Putamen (tissue), 1 donor: ENCODE results near the gene BRCA1.

Source experiments
- DNase-seq: peaks from one replicate; pipeline ENCODE4 v3.0.0-alpha.2; 2016; ENCODE audit warnings: low spot score

Gene BRCA1

DNA sequence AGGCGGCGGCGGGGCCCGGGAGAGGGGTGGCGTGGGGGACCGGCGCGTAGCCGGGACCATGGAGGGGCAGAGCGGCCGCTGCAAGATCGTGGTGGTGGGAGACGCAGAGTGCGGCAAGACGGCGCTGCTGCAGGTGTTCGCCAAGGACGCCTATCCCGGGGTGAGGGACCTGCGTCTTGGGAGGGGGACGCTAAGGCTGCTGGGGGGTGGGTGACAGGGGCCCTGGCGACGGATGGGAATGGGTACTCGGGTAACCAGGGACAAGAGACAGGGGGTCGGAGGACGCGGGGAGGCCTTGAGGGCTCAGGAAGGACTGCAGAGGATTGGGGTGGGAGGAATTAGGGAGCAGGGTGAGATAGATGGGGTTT lies 99.9 kb downstream of the BRCA1 start:
- no peak for DNase-seq

DNA sequence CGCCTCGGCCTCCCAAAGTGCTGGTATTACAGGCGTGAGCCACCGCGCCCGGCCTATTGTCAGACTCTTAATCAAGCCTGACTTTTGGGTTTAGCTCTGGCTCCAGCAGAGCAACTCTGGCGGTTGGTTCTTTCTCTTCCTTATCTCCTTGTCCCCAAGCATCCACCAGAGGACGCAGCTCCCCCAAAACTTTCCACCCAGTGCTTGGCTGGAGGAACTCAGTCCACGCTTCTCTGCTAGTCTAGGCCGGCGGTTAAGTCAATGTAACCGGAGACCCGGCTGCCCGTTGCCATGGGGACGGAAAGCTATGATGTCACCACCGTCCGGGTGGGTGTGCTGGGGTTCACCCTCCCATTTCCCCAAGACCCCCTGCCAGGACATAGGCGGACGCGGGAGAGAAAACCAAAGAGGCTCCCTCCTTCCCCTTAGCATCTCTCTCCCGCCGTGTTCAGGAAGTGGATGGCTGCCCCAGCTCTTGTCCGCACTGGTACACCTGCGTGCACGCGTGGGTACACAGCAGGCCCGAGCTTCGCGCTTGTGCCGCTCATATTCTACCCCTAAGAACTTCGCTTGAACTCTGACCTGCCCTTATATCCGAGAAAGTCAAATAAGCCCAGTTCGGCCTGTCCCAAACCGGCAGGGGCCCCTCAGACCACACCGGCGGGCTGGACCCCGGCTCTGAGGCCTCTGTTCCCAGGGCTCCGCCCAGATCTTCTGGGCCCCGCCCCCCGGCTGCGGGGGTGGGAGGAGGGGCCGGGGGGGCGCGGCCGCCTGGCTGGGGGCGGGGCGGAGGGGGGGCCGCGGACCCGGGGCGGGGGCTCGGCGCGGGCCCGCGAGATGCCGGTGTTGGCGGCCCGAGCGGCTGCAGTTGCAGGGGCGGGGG lies 100.5 kb downstream of the BRCA1 start, which contains the start of gene RND2:
TSS of gene RND2 (plus strand) at position 825 of the 883 bp plus-strand sequence. CDS start 117 bp downstream, outside the sequence.
- peak; percentile 93 for DNase-seq

DNA sequence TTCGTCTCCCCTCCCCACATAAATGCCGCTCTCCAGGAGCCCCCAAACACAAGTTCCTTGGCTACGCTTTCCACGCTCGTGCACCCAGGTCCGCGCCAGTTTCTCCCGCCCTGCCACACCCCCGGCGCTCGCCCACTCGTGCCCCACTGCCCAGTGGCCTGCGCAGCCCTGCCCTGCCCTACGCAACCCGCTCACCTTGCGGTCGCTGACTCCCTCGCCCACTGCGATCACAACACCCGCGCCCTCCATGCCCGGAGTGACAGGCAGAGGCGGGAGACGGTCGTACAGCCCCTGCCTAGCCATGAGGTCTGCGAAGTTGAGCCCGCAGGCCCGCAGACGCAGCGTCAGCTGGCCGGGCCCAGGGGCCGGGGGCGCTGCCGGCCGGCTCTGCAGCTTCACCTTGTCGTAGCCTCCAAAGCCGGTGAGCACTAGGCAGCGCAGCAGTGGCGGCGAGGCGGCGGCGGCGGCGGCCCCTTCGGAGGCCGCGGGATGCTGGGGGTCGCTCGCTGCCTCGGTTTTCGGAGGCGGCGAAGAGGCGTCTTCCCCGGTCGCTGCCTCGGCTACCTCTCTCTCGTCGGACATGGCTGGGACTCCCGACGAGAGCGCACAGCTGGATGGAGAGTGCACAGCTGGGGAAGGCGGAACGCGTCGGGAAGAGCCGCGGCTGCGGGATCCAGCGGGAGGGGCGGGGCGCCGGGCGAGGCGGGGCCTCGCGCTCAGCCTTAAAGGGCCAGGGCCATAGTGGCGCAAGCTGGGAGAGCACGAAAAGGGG lies 103.2 kb downstream of the BRCA1 start, which contains the start of gene VAT1:
TSS of gene VAT1 (minus strand) at position 645 of the 772 bp plus-strand sequence. CDS start at position 582, 63 bp downstream.
- DNase-seq: peak; percentile 80

DNA sequence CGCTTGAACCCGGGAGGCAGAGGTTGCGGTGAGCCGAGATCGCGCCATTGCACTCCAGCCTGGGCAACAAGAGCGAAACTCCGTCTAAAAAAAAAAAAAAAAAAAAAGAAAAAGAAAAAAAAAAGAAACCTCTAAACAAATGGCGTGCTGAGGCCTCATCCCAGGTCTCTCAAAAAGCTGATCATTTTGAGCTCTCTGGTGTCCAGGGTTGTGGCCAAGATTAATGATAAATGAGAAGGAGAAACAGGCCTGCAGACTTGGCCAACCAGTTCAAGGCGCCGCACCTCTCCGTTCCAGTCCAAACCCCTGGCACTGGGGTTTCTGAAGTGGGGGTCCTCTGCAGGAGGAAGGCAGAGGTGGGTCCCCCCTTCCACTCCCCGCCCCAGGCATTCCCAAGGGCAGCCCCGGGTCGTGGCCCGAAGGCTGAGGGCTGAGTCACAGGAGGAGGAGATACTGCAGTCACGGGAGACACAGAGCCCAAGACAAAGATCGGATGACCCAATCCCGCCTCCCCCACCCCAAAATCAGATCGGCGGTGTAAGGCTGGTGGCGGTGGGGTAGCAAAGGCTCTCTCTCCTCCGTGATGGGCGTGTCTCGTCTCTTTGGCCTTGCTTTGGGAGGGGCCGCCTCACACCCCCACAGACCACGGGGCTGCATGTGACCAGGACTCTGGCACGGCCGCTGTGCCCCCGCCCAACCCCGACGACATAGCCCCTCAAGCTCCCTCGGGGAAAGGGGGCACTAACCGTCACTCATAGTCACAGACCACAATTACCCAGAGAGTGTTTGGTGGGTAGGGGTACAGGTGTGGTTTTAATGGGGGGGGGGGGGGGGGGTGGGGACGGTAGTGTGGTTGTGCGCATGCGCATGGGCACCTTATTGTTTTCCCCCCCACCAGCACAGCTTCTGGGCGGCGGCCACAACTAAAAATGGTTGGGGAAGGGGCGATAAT lies 104.1 kb downstream of the BRCA1 start:
- no peak for DNase-seq

DNA sequence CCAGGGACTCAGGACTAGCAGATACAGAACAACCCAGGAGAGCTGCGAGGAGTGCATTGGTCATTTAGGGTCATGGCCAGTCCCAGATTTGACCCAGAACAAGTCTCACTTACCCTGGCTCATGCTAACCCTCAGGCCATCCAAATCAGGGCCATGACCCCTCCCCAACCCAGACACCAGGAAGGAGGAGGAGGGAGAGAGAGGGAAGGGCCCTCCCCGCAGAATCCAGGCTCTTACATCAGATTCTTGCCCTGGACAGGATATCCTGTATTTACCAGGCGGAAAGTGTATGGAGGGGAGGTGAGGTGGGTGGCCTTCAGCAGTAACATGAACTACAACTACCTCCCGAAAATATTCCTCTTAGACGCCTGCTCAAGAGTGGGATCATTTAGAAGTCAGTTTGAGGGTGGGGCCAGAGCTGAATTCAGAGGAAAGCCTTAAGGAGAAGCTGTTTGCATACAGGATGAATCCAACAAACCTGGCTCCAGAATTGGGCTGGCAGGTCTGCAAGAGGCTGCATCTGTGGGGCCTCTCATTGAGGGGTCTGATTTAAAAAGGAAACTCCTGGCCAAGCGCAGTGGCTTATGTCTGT lies 105.0 kb downstream of the BRCA1 start:
- no peak for DNase-seq

DNA sequence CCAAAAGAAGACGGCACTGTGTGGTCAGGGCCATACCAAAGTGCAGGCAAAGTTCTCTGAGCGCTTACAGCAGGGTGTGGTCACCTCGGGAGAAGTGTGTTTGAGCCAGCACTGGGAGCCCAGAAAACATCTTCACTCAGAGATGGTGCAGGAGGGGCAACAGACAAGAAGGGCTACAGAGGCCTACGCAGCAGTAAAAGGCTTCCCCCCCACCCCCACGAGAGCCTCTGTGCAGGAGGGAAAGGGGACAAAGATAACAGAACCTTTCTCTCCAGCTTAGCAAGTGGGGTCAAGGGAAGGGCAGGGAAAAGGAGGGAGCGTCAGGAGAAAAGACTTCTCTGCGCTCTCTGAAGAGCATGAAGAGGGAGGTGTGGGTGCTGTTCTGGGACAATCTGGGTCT lies 105.7 kb downstream of the BRCA1 start:
- DNase-seq: no peak

DNA sequence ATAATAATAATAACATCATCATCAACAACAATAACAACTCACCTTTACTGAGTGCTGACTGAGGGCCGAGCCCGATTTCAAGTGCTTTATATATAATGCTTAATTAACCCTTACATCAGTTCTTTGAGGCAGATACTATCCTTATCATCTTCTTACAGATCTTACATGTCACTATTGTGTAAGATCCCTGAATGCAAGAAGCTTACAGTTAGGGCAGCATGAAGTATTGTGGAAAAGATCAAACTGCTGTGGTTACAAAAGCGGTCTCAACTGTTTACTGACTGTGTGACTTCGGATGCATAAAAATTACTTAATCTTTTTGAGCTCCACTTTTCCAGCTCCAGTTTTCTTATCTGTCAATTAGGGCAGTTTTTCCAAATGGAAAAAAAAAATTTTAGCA lies 106.2 kb downstream of the BRCA1 start:
- no peak for DNase-seq

DNA sequence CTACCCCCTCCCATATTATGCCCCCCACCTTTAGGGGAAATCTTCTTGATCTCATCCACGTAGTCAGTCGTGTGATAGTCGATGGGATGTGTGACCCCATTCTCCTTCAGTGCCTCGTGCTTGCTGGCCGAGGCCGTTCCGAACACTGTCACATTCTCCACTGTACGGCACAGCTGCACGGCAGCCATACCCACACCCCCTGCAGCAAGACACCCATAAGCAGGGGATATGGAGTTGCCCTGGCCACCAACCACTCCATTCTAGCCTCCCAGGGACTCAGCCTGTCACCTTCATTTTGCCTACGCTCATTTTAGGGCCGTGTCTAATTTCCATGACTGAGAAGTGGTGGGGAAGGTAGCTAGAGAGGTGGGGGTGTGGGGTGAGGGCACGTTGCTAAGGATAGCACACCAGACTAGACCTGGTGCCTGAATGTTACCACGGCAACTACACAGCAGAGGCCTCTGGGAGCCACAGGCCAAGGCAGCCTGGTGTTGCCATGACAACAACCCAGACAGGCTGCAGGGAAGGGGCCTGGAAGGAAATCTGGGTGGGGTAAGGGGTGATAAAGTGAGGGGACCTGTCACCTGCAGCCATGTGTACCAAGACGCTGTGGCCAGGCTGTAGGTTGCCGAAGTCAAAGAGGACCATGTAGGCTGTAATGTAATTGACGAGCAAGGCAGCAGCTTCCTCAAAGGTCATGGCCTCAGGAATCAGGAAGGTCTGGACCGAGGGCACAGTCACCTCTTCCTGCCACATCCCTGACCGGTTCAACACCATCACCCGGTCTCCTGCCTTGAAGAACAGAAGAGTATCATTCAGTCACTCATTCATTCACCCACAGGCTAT lies 106.9 kb downstream of the BRCA1 start:
- DNase-seq: peak; percentile 78

DNA sequence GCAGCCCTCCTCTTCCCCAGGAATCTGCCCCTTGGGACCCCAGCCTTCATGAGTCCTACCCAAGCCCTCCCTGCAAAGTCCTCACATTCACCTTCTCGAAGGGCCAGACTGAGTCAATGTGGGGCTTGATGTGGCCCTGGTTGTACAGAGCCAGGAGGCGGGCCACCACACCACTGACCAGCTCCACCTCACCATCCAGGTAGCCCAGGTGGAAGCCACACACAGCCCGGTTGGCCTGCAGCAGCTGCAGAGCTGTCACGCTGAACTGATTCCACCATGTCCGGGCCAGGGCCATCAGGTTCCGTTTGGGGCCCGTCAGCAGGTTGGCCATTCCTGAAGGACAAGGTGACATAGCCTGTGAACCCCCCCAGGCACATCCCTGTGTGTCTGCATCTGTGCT lies 108.9 kb downstream of the BRCA1 start:
- DNase-seq: no peak

DNA sequence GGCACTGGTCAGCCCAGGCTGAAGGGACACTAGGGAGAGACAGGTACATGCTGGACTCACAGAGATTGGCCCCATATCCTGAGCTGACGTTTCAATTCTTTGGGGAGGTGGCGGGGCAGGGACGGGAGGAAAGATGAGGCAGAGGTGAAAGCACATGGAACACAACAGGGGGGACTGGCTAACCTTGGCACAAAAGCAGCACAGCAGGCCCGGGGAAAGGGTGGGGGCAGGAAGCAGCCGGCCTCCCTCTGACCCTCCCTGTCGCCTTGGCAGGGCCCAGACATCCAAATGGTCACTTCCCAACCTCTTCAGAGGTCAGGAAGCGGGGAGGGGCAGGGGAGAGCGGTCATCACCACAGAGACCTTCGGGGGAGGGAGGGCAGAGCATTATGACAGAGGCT lies 109.6 kb downstream of the BRCA1 start:
- no peak for DNase-seq

DNA sequence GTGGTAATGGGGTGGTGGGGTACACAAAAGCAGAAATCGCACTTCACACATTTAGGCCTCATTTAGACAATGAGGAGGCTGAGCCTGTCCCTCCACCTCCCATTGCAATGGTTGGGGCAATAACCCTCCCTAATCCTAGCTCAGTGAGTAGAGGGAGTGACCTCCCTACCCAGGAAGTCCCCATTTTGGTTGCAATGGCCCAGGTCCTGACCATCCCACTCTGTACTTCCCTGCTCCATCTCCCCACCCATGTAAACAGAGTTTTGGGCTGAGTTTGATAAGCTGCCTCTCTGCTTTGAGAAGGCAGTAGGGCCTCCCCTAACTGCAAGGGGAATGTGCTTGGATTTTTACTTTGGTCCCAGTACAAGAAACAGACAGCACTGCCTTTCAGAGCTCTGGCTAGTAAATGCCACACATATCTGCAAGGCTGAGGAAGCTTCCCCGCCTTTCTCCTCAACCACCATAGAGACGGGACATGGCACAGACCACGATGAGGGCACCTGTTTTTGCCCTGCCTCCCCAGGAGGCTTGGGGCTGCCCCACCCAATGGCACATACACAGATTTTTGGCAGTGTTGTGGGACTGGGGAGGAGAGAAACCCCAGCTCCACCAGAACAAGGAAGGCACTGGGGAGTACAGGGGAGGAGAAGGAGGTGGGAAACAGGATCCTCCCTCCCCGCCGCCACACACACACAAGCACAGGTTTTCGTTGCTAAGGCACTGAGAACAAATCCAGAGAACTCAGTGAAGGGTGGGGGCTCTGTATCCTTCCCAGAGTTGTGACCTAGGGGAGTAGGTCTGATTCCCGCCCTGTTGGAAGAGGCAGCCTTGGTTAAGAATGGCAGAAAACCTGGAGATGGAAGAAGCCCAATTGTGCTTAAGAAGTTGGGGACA lies 110.3 kb downstream of the BRCA1 start:
- DNase-seq: no peak

DNA sequence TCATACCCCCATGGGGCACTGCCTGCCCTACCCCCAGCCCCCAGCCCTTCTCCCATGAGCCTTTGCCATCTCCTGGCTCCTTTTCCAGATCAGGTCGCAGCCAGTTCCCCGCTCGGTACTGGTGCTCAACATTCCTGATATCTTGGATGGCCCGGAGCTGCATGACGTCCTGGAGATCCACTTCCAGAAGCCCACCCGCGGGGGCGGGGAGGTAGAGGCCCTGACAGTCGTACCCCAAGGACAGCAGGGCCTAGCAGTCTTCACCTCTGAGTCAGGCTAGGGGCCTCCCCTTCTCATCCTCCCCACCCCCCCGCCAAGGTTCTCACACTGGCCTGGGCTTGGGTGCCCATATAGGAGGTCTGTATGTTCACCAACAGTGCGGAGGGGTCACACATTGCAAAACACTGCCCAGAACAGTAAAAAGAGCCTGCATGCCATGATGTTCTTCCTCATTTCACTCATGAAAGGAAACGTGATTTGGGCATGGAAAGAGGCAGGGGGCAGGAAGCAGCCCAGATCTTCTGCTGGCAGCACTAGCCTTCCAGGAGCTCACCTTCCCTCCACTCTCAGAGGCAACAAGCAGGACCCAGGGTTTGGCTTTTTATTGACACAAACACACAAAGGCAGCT lies 111.0 kb downstream of the BRCA1 start:
- DNase-seq: no peak

DNA sequence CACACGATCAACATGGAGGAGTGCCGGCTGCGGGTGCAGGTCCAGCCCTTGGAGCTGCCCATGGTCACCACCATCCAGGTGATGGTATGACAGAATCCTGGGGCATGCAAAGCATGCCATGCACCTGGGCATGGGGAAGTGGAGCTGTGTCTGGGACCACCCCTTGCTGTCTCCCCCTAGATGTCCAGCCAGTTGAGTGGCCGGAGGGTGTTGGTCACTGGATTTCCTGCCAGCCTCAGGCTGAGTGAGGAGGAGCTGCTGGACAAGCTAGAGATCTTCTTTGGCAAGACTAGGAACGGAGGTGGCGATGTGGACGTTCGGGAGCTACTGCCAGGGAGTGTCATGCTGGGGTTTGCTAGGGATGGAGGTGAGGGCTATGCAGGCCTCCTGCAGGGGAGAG lies 111.9 kb downstream of the BRCA1 start:
- no peak for DNase-seq

DNA sequence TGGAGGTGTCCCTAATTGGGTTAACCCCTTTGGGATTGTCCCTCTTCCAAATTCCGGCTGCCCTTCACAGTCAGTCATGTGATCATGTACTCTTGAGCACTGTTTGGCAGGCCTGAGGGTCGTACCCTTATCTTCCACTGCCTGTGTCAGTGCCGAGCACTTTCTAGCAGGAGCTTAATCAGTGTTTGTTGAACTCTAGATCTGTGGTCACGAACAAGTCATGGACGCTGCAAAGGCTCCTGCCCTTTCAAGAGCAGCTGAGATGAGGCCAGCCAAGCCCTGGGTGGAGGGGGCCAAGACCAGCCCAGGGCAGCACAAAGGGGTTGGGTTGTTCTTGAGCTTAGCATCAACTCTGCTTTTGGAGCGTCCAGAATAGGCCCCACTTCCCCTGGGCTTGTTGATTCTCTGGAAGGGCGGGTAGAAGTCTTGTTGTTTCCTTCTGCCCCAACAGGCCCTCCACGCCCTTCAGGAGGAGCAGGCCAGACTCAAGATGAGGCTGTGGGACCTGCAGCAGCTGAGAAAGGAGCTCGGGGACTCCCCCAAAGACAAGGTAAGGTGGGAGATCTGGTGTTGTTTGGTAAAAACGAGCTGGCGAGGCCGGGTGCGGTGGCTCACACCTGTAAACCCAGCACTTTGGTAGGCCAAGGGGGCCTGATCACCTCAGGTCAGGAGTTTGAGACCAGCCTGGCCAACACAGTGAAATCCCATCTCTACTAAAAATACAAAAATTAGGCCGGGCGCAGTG lies 113.3 kb downstream of the BRCA1 start:
- DNase-seq: no peak

DNA sequence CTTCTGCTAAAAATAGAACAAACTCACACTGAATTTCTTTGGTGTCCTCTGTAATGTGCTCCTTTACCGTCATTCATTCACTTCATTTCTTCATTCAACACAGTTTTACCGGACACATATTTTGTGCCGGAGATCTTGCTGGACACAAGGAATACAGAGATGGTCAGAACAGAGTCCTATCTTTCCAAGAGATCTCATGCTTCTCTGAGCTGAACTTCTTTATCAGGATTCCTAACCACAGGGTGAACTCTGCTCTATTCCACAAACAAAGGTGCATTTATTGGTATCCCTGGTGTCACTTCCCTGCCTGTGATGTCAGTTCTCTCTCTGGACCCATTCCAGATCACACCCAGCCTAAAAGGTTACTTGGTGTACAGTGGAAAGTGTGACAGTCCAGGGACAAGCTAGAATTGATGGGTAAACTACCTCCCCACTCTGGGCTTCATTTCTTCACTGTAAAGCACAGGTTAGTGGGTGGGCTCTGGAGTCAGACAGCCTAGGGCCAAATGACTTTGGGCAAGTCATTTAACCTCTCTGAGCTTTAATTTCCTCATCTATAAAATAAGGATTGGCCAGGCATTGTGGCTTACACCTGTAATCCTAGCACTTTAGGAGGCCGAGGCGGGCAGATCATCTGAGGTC lies 114.4 kb downstream of the BRCA1 start:
- no peak for DNase-seq

DNA sequence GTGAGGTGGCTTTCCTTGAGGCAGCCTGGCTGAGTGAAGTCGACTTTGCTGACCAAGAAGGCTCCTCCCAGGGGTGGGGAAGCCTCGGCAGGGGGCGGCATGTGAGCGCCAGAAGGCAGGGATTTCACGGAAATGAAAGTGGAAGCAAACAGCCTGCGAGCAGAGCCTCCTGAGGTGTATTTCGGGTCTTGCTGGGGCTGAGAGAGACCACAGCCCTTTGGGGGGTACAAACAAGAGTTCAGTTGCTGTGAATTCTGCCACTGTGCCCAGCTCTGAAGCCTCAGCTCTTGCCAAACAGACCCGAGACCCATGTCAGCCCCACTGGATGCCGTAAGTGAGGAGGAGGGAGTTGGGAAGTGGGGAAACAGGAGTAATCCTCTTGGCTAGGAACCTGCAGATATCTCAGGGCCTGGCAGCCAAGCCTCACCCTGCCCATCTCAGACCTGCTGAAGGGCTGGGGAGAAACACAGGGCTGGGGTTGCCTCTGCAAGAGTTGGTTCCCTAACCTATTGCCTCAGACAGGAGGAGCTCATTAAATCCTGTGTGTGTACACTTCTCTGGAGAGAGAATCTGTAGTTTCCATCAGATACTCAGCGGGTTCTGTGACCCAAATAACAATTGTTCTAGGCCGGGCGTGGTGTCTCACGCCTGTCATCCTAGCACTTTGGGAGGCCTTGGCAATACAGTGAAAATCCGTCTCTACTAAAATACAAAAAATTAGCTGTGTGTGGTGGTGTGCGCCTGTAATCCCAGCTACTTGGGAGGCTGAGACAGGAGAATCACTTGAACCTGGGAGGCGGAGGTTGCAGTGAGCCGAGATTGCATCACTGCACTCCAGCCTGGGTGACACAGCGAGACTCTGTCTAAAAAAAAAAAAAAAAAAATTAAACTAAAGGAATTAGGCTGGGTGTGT lies 118.3 kb downstream of the BRCA1 start, which contains the start of gene IFI35:
TSS of gene IFI35 (plus strand) at position 146 of the 913 bp plus-strand sequence. CDS start at position 310, 164 bp downstream.
- DNase-seq: no peak
